Fibroblast of pulmonary artery (primary cell): ENCODE results near the gene DLGAP3.

Experiments
- DNase-seq: peaks from one replicate; pipeline ENCODE4 v3.0.0-alpha.2; 2010; ENCODE audit warnings: low read depth
- H3K4me3 ChIP-seq: replicated peaks from 2 replicates; pipeline ENCODE4 v1.5.1; 2011; ENCODE audit warnings: low read depth, mild to moderate bottlenecking, control low read depth, low read length, moderate library complexity
- CTCF ChIP-seq: IDR thresholded peaks from 2 replicates; pipeline ENCODE4 v1.5.1; 2011; ENCODE audit warnings: mild to moderate bottlenecking, control low read depth, low read length, inconsistent platforms; ENCODE audit errors: missing control alignments

DLGAP3 gene

GRCh38 chr1:34889705-34890104 is 39.7 kb downstream of the DLGAP3 start:
- TF ChIP-seq CTCF = no peak
- DNase-seq = no peak
- no peak overlapping the region for H3K4me3 ChIP-seq

GRCh38 chr1:34887593-34887992 is 41.9 kb downstream of the DLGAP3 start:
- H3K4me3 ChIP-seq = no peak overlapping the region
- TF ChIP-seq CTCF = no peak
- no peak for DNase-seq

GRCh38 chr1:34885405-34886247 is 43.8 kb downstream of the DLGAP3 start:
- no peak for TF ChIP-seq CTCF
- H3K4me3 ChIP-seq = peak overlapping the region; percentile 40
- peak; percentile 28 for DNase-seq

GRCh38 chr1:34884961-34885360 is 44.5 kb downstream of the DLGAP3 start:
- no peak overlapping the region for H3K4me3 ChIP-seq
- TF ChIP-seq CTCF = no peak
- DNase-seq = no peak

- H3K4me3 ChIP-seq = no peak overlapping the region
- no peak for TF ChIP-seq CTCF
- DNase-seq = no peak
These were observed 44.9 kb downstream of the DLGAP3 start for GRCh38 chr1:34884536-34884935.

- no peak for TF ChIP-seq CTCF
- DNase-seq = no peak
- H3K4me3 ChIP-seq = no peak overlapping the region
These were observed 50.2 kb downstream of the DLGAP3 start for GRCh38 chr1:34879230-34879629.

GRCh38 chr1:34876406-34876805 is 53.0 kb downstream of the DLGAP3 start:
- H3K4me3 ChIP-seq = no peak overlapping the region
- DNase-seq = no peak
- no peak for TF ChIP-seq CTCF
